Measurements from ENCODE around the gene SLAMF7.
"Not testable (repeated sequence)": the region's sequence is repeated elsewhere in the genome, so short reads cannot be mapped to it uniquely, and the experiment has no call there.

Gene SLAMF7

DNA sequence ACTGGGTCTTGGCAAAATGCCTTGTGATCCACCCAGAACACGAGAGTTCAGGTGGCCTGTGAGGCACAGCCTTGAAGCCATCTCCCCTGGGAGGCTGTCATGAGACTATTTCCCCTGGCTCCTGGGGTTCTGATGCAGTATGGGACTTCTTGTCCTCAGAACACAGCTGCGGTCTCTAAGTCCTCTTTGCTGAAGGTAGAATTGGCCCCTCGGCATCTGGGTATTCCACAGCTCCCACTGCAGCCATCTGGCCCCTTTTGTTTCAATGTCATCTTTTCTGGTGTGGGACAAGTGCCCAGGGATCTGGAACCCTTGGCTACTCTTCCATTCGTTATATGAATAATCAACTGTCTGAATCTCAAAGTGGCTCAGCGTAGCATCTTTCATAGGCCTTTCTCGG is 39.9 kb downstream of the SLAMF7 start:
- no peak for DNase-seq

DNA sequence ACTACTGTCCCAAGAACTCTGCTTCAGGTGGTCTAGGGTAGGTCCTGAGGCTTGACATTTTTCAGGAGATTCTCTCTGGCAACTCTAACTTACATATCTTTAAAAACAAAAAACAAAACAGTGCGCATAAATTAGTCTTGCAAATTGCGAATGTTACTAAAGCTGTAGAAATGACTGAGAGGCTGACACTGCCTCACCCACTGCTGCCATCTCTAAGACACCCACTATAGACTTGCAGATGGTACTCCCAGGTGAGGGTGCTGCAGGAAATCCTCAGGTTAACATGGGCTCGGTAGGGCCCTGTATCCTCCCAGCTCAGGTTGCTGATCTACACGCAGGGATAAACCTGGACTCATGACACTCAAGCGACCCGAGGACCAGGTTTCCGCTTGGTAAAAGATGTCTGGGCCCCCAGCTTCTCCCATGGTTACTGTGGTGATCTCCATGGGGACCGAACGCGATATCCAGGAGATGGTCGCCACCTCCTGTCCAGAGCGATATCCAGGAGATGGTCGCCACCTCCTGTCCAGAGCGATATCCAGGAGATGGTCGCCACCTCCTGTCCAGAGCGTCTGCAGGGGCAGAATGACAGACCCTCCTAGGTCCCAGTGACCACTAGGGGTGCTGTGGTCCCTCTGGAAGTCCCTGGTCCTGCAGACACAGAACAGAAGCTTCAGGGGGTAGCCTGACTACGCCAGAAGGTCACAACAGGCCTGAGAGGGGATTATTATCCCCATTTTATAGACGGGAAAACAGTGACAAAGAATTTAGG is 40.8 kb downstream of the SLAMF7 start:
- DNase-seq, result no peak

DNA sequence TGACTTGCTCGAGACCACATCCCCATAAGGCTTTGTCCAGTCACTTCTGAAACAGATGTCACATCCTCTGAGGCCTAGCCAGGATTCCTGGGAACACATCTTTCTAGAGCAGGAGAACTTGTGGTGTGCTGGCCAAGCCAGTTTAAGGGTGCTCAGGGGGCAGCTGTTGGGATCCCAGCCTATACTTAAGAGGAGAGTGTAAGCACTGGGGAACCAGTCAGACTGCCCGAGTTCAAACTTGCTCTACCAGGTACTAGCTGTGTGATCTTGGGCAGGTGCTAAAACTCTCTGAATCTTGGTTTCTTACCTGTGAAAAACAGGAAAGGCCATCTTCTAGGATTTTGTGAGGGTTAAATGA is 41.3 kb downstream of the SLAMF7 start:
- no peak for DNase-seq

DNA sequence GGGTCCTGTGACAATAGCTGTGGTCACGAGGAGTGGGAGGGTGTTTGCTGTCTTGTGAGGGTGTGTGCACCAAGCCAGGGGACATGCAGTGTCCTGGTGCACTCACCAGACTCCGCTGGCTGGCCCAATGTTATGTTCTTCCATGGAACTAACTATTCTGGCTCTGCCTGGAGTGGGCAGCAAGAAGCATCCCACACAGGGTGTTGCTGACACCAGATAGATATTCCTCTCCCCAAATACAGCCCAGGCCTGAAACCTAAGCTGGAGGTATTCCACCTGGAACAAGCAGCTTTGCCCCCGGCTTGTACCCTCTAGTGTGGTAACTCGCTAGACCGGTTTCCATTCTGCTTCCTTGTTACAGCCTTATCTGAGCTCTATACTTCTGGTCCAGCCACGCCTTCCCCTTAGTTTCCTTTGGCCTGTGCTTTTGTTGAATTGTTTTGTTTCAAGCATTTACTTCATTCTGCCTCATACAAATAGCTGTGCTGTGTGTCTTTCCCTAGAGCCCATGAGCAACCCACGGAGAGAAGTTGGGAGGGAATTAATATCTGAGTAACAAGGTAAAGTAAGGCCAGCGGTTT is 42.2 kb downstream of the SLAMF7 start:
- DNase-seq, result no peak

- no peak for DNase-seq
Measured at GRCh38 chr1:160781914-160782689, 43.1 kb downstream of the SLAMF7 start.

- DNase-seq, result not testable (repeated sequence)
Measured at GRCh38 chr1:160782988-160783765, 44.1 kb downstream of the SLAMF7 start.

- DNase-seq, result no peak
Measured at GRCh38 chr1:160789051-160789701, 50.1 kb downstream of the SLAMF7 start.

- DNase-seq, result no peak
Measured at GRCh38 chr1:160789702-160790611, 50.9 kb downstream of the SLAMF7 start.

DNA sequence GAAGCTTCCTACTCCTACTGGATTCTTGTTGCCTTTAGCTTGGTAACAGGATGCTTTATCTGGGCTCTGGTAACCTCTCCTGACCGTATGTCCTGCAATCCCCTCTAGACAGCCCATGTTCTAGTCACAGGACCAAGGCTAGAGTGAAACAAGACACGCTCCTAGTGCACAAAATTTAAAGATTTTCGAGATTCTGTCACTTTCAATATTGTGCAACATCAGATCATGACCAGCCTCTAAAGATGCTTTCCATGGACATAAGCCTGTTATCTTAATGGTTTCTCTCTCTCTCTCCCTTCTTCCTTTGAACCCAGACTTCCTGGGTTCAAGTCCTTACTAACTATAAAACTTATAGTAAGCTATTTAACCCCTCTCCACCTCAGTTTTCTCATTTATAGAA is 55.3 kb downstream of the SLAMF7 start:
- DNase-seq, result no peak

DNA sequence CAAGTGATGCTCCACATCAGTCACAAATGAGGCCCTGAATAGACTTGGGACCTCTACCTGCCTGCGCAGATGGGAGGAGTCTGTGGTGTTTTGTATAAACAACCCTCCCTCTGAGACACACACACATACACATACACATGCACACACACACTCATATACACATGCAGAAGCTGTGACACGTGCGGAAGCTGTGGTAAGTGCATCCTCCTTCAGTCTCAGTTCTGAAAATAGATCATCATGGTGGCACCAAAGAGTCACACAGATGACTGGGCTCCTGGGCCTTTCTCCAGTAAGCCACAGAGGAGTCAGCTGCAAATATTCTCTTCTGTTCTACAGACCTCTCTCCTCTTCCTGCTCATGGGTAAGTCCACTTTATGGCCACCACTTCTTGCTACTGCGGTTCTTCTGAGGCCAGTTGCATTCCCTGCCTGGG is 56.9 kb downstream of the SLAMF7 start, which contains the start of gene LY9:
Gene LY9 (plus strand): TSS at position 224 of the 433 bp plus-strand sequence. CDS start 14 bp downstream, at position 238.
- no peak for DNase-seq

GRCh38 chr1:160797271-160797709 is 58.2 kb downstream of the SLAMF7 start:
- no peak for DNase-seq

- DNase-seq, result no peak
Measured at GRCh38 chr1:160797861-160798273, 58.8 kb downstream of the SLAMF7 start.

GRCh38 chr1:160798439-160798838 is 59.4 kb downstream of the SLAMF7 start:
- DNase-seq, result no peak

- DNase-seq, result no peak
Measured at GRCh38 chr1:160799641-160800040, 60.6 kb downstream of the SLAMF7 start.

GRCh38 chr1:160800142-160800541 is 61.1 kb downstream of the SLAMF7 start:
- DNase-seq, result no peak

DNA sequence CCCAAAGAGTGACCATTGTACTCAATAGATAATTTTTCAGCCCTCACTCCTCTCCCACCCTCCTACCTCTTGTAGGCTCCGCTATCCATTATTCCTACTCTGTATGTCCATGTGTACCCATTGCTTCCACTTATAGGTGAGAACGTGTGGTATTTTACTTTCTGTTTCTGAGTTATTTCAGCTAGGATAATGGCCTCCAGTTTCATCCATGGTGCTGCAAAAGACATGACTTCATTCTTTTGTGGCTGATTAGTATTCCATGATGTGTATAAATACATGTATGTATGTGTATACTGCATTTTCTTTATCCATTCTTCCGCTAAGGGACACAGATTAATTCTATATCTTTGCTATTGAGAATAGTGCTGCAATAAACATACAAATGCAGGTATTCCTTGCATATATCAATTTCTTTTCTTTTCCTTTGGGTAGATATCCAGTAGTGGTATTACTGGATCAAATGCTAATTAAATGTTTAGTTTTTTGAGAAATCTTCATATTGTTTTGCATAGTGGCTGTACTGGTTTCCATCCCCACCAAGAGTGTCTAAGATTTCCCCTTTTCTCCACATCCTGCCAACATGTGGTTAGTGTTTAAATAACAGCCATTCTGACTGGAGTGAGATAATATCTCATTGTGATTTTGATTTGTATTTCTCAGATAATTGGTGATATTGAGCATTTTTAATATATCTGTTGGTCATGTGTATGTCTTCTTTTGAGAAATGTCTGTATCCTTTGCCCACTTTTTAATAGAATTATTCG is 61.8 kb downstream of the SLAMF7 start:
- no peak for DNase-seq

DNA sequence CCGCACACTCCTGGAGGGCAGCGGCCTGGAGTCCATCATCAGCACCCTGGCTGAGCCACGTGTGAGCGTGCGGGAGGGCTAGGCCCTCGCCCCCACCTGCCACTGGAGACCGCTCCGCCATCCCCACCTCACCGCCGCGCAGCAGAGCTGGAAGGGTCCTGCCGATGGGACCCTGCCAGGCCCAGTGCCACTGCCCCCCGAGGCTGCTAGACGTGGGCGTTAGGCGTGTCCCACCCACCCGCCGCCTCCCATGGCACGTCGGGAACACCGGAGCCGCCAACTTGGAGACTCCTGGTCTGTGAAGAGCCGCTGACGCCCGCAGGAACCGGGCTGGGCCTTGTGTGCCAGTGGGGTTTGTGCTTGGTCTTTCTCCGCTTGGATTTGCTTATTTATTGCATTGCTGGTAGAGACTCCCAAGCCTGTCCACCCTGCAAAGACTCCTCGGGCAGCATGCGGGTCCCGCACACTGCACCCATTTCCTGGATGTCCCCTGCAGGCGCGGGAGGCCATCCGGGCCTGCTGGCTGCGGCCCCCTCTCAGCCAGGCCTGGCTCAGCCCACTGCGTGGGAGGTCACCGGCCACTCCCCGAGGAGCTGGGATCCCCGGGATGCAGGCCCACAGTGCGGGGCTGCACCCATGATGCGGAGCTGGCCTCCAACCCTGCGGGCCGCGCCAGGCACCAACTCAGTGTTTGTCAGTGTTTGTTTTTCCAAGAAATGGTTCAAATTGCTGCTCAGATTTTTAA is 63.0 kb downstream of the SLAMF7 start:
- no peak for DNase-seq

All from KG1 (cell line).